Thyroid gland (tissue), 4 donors: ENCODE measurements around the gene PRKCZ. TPM values are rescaled to one million over a fixed set of nuclear protein-coding genes. Genes with fewer than 3 reads are reported as not detected.

Source experiments
- DNase-seq, 2 donors: peaks; one replicate each; pipeline ENCODE4 v3.0.0-alpha.2; 2019
- H3K27ac ChIP-seq, 3 donors: fragments of 200-600 bp; sonication (generic); 1 replicate in 2 of 3; 2 replicates in 1 of 3; pipeline ENCODE4 v1.5.1; 2016 to 2019; ENCODE audit warnings: mild to moderate bottlenecking in 1 of 3, moderate library complexity in 1 of 3
- H3K27me3 ChIP-seq: fragments of 200-600 bp; sonication (generic); one replicate; pipeline ENCODE4 v1.5.1; 2019
- H3K36me3 ChIP-seq, 2 donors: fragments of 200-600 bp; sonication (generic); one replicate each; pipeline ENCODE4 v1.5.1; 2016 to 2019
- H3K4me1 ChIP-seq, 2 donors: fragments of 200-600 bp; sonication (generic); one replicate each; pipeline ENCODE4 v1.5.1; 2017 to 2019
- H3K4me3 ChIP-seq, 3 donors: fragments of 200-600 bp; sonication (generic); replicated peaks in 1 of 3; 1 replicate in 2 of 3; 2 replicates in 1 of 3; pipeline ENCODE4 v1.5.1; 2016; ENCODE audit warnings: mild to moderate bottlenecking in 1 of 3
- H3K9me3 ChIP-seq: fragments of 200-600 bp; sonication (generic); one replicate; pipeline ENCODE4 v1.5.1; 2017
- CTCF ChIP-seq, 6 experiments: fragments of 200-600 bp in 3 of 6; fragments of 450-650 bp in 3 of 6; sonication (generic) in 3 of 6; IDR thresholded peaks; one replicate each; pipeline ENCODE4 v1.5.1; 2016 to 2019; ENCODE audit warnings: antibody characterized with exemption in 6 of 6, mild to moderate bottlenecking in 2 of 6, inconsistent platforms in 1 of 6, moderate library complexity in 1 of 6
- POLR2A ChIP-seq, 2 donors: fragments of 450-650 bp; IDR thresholded peaks; one replicate each; pipeline ENCODE4 v1.6.1; 2017; ENCODE audit warnings: antibody characterized with exemption in 2 of 2, mild to moderate bottlenecking in 2 of 2, moderate library complexity in 1 of 2
- WGBS, 2 donors: methylation state at CpG; one replicate each; pipeline ENCODE4 v1.1.5; 2017; 5-methylcytosine and 5-hydroxymethylcytosine counted together
- intact Hi-C: fragments of 100-400 bp; cut with DNase I; formaldehyde crosslinking; loops from one replicate; pipeline ENCODE4 v1.15.1; 2023
- total RNA-seq, 4 donors: library from RNA; depleted of rRNA; stranded (reverse); fragments of >200 nt; gene quantifications; one replicate each; pipeline ENCODE4 v1.2.3, GENCODE V29; 2016

PRKCZ gene
- total RNA-seq, 4 donors from 2014 or later, result 33.6 to 53.0 (median 44.3) TPM

GRCh38 chr1:2226525-2227345 lies 176.5 kb downstream of the PRKCZ start:
- intact Hi-C loops, result no loop called here
- H3K36me3 ChIP-seq, result no peaks in the 10 kb centered on the region

GRCh38 chr1:2227346-2228156 lies 177.3 kb downstream of the PRKCZ start:
- peak; percentile 96 to 97 for DNase-seq
- peak overlapping the region in 2 of 3 donors; percentile 75 to 85 for H3K4me3 ChIP-seq
- 0% methylated on average over 9 of the region's 129 CpGs; no CpG with 5 or more reads in 1 of the 2 donors for WGBS, 2 donors
- H3K9me3 ChIP-seq, result no peaks in the 10 kb centered on the region
- intact Hi-C loops, result no loop called here
- H3K4me1 ChIP-seq, result peaks cover 33 to 37% of the 10 kb centered on the region in 2 donors
- TF ChIP-seq POLR2A (IDR thresholded peaks at IDR 0.05) (peak; percentile 83 to 92), CTCF (IDR thresholded peaks at IDR 0.05) (peak in 2 of 6 experiments; percentile 34 to 41)
- no peaks in the 10 kb centered on the region for H3K27me3 ChIP-seq
- H3K36me3 ChIP-seq, result no peaks in the 10 kb centered on the region
- peak overlapping the region; percentile 96 to 99 (median 97) for H3K27ac ChIP-seq

More at GRCh38 chr1:2226525-2227345, 176.5 kb downstream of the PRKCZ start:
- Histone ChIP-seq H3K27ac (peak overlapping the region; percentile 96 to 99 (median 97)), H3K27me3 (no peaks in the 10 kb centered on the region), H3K4me1 (peaks cover 25 to 29% of the 10 kb centered on the region in 2 donors), H3K9me3 (no peaks in the 10 kb centered on the region), H3K4me3 (peak overlapping the region in 2 of 3 donors; percentile 17 to 85)
- WGBS, 2 donors, result 84 to 87% methylated on average over 6 to 11 of the region's 73 CpGs
- TF ChIP-seq POLR2A (IDR thresholded peaks at IDR 0.05) (no peak), CTCF (IDR thresholded peaks at IDR 0.05) (no peak)
- no peak for DNase-seq

GRCh38 chr1:2228157-2228594 lies 178.0 kb downstream of the PRKCZ start, which contains the start of gene SKI:
Gene SKI, plus strand, starts transcription at chr1:2228319. Its CDS starts 448 bp downstream, at chr1:2228767.
- TF ChIP-seq POLR2A (IDR thresholded peaks at IDR 0.05) (no peak), CTCF (IDR thresholded peaks at IDR 0.05) (no peak)
- Histone ChIP-seq H3K27ac (peak within 1 kb of the TSS; percentile 96 to 99 (median 97)), H3K36me3 (no peaks in the 10 kb centered on the region), H3K27me3 (no peaks in the 10 kb centered on the region), H3K9me3 (no peaks in the 10 kb centered on the region), H3K4me1 (peaks cover 40 to 43% of the 10 kb centered on the region in 2 donors), H3K4me3 (peak within 1 kb of the TSS; percentile 15 to 85 (median 75))
- intact Hi-C loops, result no loop called here
- WGBS, 2 donors, result no CpG with 5 or more reads among the region's 100 CpGs
- no peak for DNase-seq

GRCh38 chr1:2228694-2229036 lies 178.5 kb downstream of the PRKCZ start:
- no peaks in the 10 kb centered on the region for H3K36me3 ChIP-seq
- peaks cover 45 to 48% of the 10 kb centered on the region in 2 donors for H3K4me1 ChIP-seq
- no peaks in the 10 kb centered on the region for H3K27me3 ChIP-seq
- peak overlapping the region; percentile 78 to 90 (median 86) for H3K27ac ChIP-seq
- 0% methylated on average over 4 to 13 of the region's 50 CpGs for WGBS, 2 donors
- TF ChIP-seq CTCF (IDR thresholded peaks at IDR 0.05) (no peak), POLR2A (IDR thresholded peaks at IDR 0.05) (no peak)
- H3K4me3 ChIP-seq, result peak overlapping the region; percentile 15 to 54 (median 28)
- H3K9me3 ChIP-seq, result no peaks in the 10 kb centered on the region
- peak; percentile 45 to 57 for DNase-seq
- intact Hi-C loops, result no loop called here
